Amygdala (tissue), 56 donors: ENCODE measurements around the gene REEP3.

Experiments
- DNase-seq, 56 donors: peaks; one replicate each; lab custom pipeline; 2025; lab: John Stamatoyannopoulos, UW

Gene REEP3

DNA sequence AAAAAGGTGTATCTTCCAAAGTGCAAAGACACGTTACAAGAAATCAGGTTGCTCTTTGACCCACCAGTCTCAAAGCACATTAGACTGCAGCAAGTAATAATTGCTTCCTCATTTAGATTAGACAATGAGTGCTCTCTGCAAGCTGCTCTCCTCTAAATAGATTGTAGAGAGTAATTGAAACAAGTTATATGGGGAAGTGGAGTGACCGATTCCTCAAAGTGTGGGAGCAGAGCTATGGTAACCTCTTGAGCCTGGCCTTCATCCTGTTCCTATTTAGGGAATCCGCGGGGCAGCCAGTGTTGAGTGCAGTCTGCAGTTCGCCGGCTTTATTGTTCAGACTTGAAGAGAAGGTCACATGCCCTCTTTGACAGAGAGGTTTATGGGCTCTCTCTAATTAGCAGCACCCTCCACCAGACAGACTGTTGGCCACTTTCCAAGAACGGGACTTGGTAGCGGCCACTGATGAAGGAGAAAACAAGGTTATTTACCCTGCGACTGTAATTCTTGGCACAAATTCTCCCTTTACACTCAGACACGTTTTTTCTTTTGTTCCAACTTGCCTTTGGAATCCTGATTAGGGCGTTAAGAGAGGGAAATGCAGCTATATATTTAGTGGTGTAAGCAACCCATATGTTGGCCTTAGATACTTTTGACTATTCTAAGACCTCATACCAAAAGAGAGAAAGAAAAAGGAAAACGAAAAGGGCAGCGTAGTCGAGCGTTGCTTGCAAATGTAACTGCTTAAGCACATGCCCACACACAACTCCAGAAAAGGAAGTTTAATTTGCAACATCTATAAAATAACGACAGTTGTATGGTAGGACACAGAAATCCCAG, 107.5 kb downstream of the REEP3 start:
- DNase-seq = peak in 50 of 56 donors; percentile 15 to 86 (median 46)

DNA sequence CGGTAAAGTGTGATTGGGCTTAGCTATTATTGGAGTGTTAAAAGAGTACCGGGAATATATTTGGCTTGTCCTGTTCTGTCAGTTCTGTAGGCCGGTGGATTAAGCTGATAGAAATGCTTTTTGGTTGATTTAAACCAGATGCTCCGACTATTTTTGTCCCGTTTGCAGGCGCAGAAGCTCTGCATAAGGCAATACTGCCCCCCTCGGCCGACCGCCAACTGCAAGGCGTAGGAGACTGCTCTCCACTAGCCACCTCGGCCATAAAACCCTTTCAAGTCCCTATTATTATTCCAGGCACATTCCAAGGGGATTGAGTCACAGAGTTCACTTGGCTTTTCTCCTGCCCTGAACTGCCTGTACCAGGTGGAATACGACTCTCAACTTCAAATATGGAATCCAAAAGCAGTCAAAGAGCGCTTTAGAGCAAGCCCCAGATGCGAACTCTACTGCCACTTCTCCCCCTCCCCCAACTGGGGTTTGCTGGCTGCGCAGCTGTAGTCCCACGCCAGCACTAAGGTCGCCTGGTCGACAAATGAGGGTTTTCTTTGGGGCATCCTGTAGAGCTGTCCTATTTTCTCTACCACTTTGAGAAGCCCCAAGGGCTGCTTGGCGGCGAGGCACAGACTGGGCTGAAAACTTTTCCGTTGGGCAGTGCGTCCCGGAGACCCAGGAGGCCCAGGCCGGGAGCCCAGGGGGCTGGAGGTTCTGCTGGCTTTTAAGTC, 108.3 kb downstream of the REEP3 start:
- DNase-seq = peak; percentile 25 to 94 (median 87)

DNA sequence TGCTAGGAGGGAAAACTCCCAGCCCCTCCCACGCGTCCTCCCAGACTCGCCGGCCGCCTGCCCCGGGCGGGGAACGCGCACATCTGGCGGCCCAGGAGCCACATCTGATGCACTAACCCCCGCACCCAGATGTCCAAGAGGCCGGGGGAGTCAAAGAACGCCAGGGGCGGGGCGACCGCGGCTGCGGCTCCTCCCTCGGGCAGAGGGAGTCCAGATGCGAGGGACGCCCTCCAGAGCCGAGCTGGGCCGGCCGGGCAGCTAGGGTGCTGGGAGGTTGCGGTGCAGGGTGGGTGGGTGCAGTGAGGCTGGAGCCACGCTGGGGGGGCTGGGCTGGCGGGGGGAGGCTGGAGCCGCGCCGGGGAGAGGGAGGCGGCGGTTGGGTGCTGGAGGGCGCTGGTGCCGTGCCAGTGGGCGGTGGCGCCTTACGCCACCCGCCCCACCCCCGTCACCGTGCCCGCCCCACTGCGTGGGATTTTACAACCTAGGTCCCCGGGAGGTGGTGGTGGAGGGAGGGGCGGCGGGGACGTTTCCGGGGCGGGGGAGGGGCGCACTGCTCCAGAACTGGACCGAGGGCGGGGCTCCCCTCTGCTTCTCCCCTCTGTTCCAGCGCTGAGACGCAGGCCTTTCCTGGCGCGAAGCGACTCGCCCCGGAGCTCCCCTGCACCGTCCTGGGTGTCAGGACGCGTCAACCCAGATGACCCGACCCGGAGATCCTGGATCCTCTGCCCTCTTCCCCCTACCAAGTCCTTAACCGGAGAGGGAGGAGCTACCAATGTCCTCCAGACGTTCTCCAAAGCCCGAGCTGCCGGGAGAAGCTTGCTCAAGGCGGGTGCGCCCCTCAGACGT, 109.1 kb downstream of the REEP3 start:
- DNase-seq = peak in 55 of 56 donors; percentile 50 to 95 (median 83)

DNA sequence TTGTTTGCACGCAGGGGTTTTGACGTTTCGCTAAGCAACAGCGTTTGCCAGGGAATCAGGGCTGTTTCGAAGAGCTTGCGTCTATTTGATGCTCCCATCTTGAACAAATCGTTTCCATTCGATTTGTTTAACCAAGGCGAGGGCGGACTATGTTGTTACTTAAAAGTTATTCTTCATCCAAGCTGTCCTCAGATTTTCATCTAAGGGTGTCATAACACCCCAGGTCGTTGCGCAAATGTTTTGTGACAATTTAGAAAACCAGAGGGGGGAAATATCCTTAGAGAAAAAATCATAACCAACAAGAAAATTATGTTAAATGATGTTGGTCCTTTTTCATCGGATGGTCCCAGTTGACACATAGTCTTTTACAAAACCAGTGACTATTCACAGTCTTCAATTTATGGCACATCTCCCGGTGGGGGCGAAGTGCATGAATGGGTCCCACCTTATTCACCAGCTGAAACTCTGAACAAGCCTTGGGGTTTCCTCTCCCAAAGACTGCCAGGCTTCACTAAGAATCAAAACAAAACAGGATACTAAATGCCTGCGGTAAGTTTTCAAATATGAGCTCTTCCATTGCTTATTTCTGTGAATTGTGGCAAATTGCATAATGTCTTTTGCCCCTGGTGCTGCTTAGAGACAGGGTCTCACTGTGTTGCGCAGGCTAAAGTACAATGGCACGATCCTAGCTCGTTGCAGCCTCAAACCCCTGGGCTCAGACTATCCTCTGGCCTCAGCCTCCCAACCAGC, 109.9 kb downstream of the REEP3 start:
- peak in 2 of 56 donors; percentile 8 to 19 for DNase-seq

DNA sequence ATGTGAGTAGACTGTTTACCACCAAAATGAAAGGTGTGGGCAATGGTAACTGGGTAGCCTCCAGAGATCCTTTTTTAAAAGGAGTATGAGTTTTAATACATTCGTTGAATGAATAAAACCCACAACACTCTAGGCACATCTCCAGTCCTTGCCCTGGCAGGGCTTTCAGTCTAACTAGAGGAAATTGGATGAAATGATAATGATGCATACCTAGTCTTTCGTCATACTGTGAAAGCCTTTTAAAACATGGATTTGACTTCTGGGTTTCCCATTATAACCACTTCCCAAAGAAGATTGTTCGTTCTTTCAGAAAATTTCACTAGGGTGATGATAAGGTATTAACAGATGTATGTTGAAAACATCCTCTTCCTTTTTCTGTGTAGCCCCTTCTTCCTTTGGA, 110.8 kb downstream of the REEP3 start:
- no peak for DNase-seq

DNA sequence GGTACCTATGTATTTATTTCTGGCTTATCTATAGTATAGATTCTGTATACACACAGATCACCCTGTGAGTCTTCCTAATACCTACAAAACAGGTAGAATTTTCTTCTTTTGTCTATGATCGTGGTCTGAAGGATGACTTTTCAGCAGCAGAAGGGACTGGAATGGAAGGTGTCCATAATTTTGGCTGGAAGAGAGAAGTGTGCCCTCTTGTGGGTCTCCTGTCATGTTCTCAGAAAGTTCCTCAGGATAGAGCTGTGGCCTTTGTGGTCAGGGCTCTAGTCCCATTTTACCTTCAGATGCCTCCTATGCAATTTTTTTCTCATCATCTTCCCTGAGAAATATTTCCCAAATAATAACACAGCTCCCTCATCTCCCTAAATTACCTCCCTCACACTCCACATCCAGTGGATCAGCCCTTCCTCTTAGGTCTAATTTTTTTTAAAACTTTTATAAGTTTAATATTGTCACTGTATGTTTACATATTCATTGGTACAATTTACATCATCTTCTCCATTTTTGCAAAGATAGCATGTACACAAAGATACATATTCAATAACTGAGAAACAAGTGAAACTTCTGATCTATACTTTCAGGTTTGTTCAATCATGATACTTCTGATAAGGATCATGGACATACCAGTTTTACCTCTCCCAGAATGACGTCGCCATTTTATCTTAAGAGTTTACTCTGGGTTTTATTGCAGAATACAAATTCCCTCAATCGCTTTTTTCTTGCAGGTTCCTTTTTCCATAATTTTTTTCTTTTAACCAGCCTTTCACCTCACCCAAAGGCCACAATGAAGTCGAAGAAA, 112.7 kb downstream of the REEP3 start:
- peak in 11 of 56 donors; percentile 2 to 31 (median 4) for DNase-seq

DNA sequence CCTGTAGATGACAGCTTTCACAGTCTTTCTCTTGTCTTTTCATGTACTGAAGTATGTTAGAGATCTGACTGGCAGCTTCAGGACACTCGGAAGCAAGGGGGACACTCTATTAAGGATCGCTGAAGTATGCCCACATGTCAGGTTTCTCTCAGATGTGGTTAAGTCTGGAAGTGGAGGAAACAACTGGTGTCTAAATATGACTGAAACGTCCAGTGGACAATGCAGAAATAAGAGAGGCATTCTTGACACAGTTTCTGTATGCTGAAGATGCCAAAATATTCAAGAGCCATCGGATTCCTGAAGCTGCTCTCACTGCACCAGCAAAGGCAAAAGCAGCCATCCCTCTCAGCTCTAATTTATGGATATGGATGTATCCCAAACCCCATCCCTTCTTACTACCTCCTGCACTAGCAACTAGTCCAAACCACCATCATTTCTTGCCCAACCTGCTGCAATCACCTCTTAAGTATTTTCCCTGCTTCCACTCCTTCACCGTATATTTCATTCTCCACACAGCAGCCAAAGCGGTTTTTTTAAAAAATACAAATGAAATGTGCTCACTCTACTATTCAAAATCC, 113.4 kb downstream of the REEP3 start:
- no peak for DNase-seq

DNA sequence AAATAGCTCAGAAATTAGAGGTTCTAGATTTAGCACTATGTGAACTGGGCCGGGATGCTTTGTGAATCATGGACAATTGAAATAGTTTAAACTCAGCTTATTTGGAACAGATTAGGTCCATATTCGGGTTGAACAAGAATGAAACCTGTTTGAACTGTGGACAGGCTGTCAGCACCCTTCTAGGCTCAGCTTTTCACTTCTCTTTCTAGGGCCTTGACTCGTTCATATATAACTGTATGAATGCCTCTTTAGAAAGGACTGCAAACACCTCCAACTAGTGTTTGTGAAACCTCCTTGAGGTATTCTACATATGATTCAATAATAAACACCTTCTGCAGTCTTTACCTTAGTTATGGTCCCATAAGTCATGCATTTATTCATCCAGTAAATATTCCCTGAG, 115.6 kb downstream of the REEP3 start:
- no peak for DNase-seq

DNA sequence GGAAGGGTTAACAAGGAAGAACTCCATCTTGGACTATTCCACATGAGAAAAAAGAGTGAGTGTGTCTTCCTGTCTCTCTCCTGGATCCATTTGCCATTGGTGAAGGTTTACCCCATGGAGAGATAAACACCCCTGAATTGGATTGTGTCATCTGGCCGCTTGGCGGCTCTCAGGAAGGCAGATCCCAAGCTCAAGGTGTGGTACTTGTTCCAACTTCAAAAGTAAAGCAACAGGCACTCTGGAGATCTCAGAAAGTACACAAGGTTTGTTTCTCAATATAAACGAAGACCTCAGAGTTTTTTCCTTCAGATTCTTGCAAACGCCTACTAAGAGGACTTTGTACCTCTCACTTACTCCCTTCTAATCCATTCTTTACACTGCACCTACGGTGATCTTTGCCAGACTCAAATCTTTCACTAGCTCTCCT, 116.7 kb downstream of the REEP3 start:
- no peak for DNase-seq

DNA sequence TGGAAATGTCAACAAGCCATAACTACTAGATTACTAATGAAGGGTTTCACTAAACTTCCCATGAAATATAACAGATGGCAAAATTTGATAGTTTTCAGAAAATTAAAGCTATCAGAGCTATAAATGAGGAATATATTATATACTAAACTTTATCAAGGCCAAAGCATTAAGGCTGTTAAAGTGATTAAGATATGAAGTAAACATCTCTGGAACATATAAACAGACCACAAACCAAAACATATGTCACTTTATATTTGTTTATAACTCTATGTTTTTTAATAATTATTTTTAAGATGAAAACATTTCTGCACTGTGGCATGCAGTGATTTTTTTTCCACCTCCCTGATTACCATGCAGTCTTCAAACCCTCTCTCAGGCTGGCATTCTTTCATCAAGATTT, 120.2 kb downstream of the REEP3 start:
- DNase-seq = no peak

DNA sequence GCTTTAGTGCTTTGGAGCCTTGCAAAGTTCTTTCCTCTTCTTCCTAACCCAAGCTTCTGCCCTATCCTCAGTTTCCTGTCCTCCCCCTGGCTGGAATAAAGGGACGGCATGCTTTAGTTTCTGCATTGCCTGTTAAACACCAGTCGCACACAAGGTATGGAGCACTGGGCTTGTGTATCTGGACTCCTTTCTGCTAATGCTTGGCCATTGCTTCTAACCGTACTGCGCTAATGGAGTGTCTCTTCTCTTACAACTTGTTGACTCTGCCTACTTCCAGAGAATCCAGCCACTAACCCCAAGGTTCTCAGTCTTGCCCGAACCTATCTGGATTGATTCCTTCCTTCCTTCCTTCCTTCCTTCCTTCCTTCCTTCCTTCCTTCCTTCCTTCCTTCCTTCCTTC, 120.6 kb downstream of the REEP3 start:
- no peak for DNase-seq

DNA sequence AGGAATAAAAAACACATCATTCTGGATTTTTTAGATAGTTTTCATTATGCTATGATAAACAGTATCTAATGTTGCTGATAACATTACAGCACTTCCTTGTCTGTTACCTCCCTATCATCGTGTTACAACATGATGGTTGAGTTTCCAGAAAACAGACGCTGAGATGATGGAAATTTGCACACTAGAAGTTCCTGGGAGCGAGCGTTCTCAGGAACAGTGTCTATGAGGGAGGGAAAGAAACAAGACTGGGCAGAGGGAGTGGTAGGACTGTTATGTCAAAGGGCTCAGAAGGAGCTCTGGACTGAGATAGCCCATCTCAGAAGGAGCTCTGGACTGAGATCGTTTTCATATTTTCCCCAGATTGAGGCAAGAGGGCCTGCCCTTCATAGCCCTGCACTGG, 121.6 kb downstream of the REEP3 start:
- DNase-seq = no peak

DNA sequence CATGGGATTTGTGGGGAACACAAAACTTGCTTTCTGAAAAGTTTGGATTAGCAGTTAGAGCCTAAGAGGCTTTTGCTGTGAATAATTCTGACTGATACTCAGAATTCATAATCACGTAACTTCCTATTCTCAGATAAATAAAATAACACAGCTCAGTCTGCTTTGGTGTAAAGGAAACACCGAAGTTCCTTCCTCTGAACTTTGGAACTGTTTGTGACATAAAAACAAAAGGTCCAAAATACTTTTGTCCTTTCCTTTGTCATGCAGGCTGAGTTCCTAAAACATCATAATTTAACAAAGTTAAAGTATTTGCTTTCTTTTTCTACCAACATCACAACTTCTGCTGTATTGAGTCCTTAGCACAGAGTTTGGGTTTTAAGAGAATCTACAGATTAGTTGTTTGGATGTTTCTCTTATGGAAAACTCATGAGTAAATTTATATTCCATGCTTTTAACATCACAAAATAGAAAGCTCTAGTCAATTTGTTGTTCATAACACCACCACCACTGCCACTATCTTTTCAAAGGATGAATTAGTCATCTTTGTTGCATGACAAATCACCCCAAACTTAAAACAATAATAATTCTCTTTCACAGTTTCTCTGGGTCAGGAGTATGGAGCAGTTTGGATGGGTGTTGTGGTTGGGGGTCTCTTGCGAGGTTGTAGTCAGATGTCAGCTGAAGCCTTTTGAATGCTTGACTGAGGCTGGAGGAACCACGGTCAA, 123.4 kb downstream of the REEP3 start:
- DNase-seq = no peak

DNA sequence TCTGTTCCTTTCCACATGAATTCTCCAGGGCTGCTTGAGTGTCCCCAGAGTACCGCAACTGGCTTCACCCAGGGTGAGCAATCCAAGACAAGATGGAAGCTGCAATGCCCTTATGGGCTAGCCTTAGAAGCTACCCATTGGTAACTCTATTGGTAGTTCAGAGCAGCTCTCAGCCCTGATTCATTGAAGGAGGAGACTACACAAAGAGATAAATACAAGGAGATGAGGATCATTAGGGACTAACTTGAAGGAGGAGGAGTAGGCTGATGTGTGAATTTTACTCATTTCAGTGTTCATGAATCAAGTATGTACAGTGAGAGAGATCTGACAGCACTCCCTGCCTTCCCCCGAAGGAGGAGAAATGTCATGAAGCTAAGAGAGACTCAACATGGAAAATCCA, 124.0 kb downstream of the REEP3 start:
- DNase-seq = no peak

DNA sequence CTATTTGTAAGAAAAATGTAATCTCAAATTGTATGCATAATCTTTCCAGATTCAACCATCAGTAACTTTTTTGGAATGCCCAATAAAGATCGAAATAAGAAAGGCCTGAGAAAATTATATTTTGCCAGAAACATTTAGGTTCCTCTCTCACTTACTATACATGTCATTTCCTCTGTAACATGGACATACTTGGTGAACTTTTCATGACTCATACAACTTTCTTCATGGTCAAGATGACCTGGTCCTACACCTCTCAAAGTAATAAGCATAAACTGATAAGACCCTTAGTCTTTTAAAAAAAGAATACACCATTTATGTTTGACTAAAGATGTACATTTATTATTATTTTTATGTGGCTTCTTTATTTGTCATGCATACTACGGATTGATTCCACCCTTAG, 125.3 kb downstream of the REEP3 start:
- no peak for DNase-seq

DNA sequence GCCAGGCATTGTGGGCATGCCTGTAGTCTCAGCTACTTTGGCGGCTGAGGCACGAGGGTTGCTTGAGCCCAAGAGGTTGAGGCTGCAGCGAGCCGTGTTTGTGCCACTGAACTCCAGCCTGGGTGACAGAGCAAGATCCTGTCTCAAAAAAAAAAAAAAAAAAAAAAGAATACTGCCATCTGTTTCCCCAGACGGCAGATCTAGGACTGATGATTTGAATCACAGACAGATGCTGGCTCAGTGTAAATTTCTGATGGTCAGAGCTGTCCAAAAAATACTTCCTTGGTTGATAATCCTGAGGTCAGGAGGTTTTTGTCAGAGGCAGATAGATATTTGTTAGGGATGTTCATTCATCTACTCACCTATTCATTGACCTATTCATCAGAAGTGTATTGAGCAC, 130.7 kb downstream of the REEP3 start:
- no peak for DNase-seq

DNA sequence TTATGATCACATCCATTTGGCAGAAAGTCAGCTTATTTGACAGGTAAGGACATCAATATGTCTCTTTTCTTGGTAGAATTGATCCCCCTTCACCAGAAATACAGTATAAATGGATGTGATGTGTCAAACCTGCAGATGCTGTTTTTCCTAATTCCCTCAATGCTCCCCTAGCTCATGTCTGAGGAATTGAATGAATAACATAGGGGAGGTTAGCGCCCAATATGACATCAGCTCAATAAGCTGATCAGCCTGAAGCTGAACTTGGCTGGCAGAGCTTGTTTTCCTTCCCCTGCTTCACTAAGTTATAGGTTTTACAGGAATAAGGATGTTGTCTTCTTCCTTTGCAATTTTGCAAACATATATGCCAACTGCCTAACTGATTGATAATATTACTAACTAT, 132.5 kb downstream of the REEP3 start:
- DNase-seq = no peak

DNA sequence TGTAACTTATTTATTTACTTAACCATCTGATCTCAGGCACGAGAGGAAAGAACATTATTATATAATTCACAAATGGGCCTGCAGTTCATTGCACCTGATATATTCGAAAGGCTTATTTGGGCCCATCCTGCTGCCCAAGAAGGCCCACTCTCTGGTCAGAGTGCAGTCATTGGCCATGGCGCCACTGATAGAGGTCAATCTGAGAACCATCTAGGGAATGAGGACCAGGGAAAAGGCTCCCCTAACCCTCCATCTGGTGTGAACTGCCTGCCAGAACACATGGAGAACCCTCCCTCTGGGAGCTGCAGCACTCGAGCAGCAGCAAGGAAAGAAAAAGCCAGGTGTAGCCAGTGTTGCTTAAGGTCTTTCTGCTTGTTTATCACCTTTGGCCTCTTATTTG, 136.6 kb downstream of the REEP3 start:
- no peak for DNase-seq
